ENCODE measurements around the gene DGKQ. TPM values are rescaled to one million over a fixed set of nuclear protein-coding genes. Genes with fewer than 3 reads are reported as not detected.

The DGKQ gene
- total and polyA plus RNA-seq, 9 of the 15 experiments (the other 6 are each of a cell fraction or from before 2014, with no cell fraction given) = 0.17 to 22.0 (median 5.6) TPM

- TF ChIP-seq ZBTB12 (CRISPR knock-in tag; IDR thresholded peaks at IDR 0.05) (peak; percentile 94), KLF16 (IDR thresholded peaks at IDR 0.05) (no peak), FIP1L1 (IDR thresholded peaks at IDR 0.05; ENCODE audit: low read depth, low read length, poor library complexity, severe bottlenecking) (peak; percentile 85), RAD21 (CRISPR knock-in tag; conservative IDR thresholded peaks at IDR 0.05 in 1 of 2, IDR thresholded peaks at IDR 0.05 in 1 of 2) (no peak), BHLHE40 (IDR thresholded peaks at IDR 0.05; ENCODE audit: low read length) (peak; percentile 86), ZNF175 (CRISPR knock-in tag; IDR thresholded peaks at IDR 0.05; ENCODE audit: low read depth) (no peak), BACH1 (tag; IDR thresholded peaks at IDR 0.05) (no peak), NR1H2 (CRISPR knock-in tag; IDR thresholded peaks at IDR 0.05) (no peak), CTCF (IDR thresholded peaks at IDR 0.05 in 2 of 3, conservative IDR thresholded peaks at IDR 0.05 in 1 of 3; ENCODE audit: insufficient read depth in 2 of 3, low read depth in 1 of 3, low read length in 3 of 3) (no peak), E2F5 (CRISPR knock-in tag; IDR thresholded peaks at IDR 0.05) (peak; percentile 49; the same call in 1 of the 2 replicates), ZNF436 (CRISPR knock-in tag; IDR thresholded peaks at IDR 0.05) (no peak), TRIM24 (IDR thresholded peaks at IDR 0.05) (no peak), TAF15 (IDR thresholded peaks at IDR 0.05; ENCODE audit: low read depth, low read length) (no peak), ARHGAP35 (IDR thresholded peaks at IDR 0.05; ENCODE audit: partially characterized antibody) (no peak), FOXK1 (CRISPR knock-in tag; IDR thresholded peaks at IDR 0.05; ENCODE audit: borderline replicate concordance) (no peak), MLLT1 (IDR thresholded peaks at IDR 0.05) (no peak; a peak in 1 of 4 replicates), ZNF263 (CRISPR knock-in tag; IDR thresholded peaks at IDR 0.05; ENCODE audit: borderline replicate concordance) (0 out of 2 replicates have a peak, but pooled peaks have one; percentile 51), HMG20A (CRISPR knock-in tag; conservative IDR thresholded peaks at IDR 0.05) (no peak), ZSCAN32 (CRISPR knock-in tag; IDR thresholded peaks at IDR 0.05) (no peak), BCL6 (CRISPR knock-in tag; IDR thresholded peaks at IDR 0.05) (no peak), ID3 (CRISPR knock-in tag; IDR thresholded peaks at IDR 0.05) (no peak), ID3 (tag; IDR thresholded peaks at IDR 0.05) (0 out of 2 replicates have a peak, but pooled peaks have one; percentile 0), ZFP1 (CRISPR knock-in tag; IDR thresholded peaks at IDR 0.05) (no peak)
Observed at GRCh38 chr4:931960-932712, 41.2 kb downstream of the DGKQ start, which contains the start of the genes GAK and TMEM175 (continued).
